ENCODE measurements around the gene VPS26B. TPM values are rescaled to one million over a fixed set of nuclear protein-coding genes. Genes with fewer than 3 reads are reported as not detected.

Gene VPS26B
- total and polyA plus RNA-seq, 9 of the 15 experiments (the other 6 are each of a cell fraction or from before 2014, with no cell fraction given): 3.5 to 43.3 (median 27.4) TPM

- Histone ChIP-seq H3K9ac (ENCODE audit: insufficient read depth in 1 of 2, low read depth in 2 of 2, low read length in 2 of 2) (no peak overlapping the region; a peak in 1 of 4 replicates), H2AFZ (ENCODE audit: low read depth, low read length) (no peak overlapping the region), H3K9me1 (ENCODE audit: control insufficient read depth, insufficient read depth, low read length) (no peaks in the 10 kb centered on the region), H4K20me1 (replicated peaks; ENCODE audit: control insufficient read depth, insufficient read depth, low read length) (no peaks in the 10 kb centered on the region), H3K4me1 (replicated peaks in 1 of 2; ENCODE audit: control insufficient read depth in 2 of 2, insufficient read depth in 2 of 2, low read length in 2 of 2) (peaks cover 7 to 17% of the 10 kb centered on the region in 2 experiments; a peak in 3 of 5 replicates), H3K79me2 (ENCODE audit: control insufficient read depth, insufficient read depth, low read length) (no peaks in the 10 kb centered on the region), H3K4me2 (ENCODE audit: insufficient read depth, low read length) (no peak overlapping the region), H3K27ac (ENCODE audit: extremely low read depth, low read depth, low read length) (no peak overlapping the region), H3K9me3 (replicated peaks; ENCODE audit: control insufficient read depth, insufficient read depth, low read depth, low read length) (no peaks in the 10 kb centered on the region), H3K4me3 (peak overlapping the region; percentile 18; the same call in 1 of the 2 replicates), H3K27me3 (ENCODE audit: control insufficient read depth in 2 of 2, insufficient read depth in 2 of 2, low read length in 2 of 2) (peaks cover 50 to 59% of the 10 kb centered on the region in 2 experiments), H3K36me3 (ENCODE audit: control insufficient read depth, insufficient read depth, low read length) (no peaks in the 10 kb centered on the region)
- intact Hi-C loops (cut with micrococcal nuclease) (no loop called here), in situ Hi-C loops (cut with MboI) (no loop called here)
- BruUV-seq (replicated peaks): no TSS peak
- DNase-seq (ENCODE audit: extremely low read depth in 1 of 4, low spot score in 3 of 4) (peak in 1 of 4 experiments; percentile 3), FAIRE-seq (no peak), ATAC-seq (peak; percentile 31; the same call in 2 of the 3 replicates)
- POLR2A ChIA-PET: interaction anchor here (1.0 to 1.5 kb wide), 2 partner anchors 14 to 43 kb away, joined by 3 to 6 read pairs; no protein-coding TSS in a partner anchor
- CTCF ChIA-PET (ENCODE audit: low intra/inter-chr PET ratio): interaction anchor here (0.6 kb wide), 1 partner anchor 54 kb away, joined by 4 read pairs; no protein-coding TSS in a partner anchor
- 8% methylated on average over 19 of the region's 88 CpGs for WGBS (ENCODE audit: insufficient coverage, low coverage, missing lambda C conversion rate)
- TF ChIP-seq ZNF830 (CRISPR knock-in tag; IDR thresholded peaks at IDR 0.05) (no peak), FIP1L1 (IDR thresholded peaks at IDR 0.05; ENCODE audit: low read depth, low read length, poor library complexity, severe bottlenecking) (peak; percentile 38), HNRNPL (IDR thresholded peaks at IDR 0.05; ENCODE audit: low read depth, low read length) (0 out of 2 replicates have a peak, but pooled peaks have one; percentile 20)
Observed at GRCh38 chr11:134276396-134277182, 52.1 kb downstream of the VPS26B start.

All from K562 (cell line).